Gastrocnemius medialis (tissue), 4 donors: ENCODE results near the gene EXOC1L.

Experiments
- CTCF ChIP-seq, 5 experiments: fragments of 450-650 bp in 3 of 5; fragments of 200-600 bp in 2 of 5; sonication (generic) in 2 of 5; IDR thresholded peaks in 4 of 5; conservative IDR thresholded peaks in 1 of 5; 1 replicate in 4 of 5; 2 replicates in 1 of 5; pipeline ENCODE4 v1.5.1; 2016 to 2019; ENCODE audit warnings: antibody characterized with exemption in 5 of 5, mild to moderate bottlenecking in 3 of 5, moderate library complexity in 3 of 5
- POLR2A ChIP-seq, 2 donors: fragments of 450-650 bp; IDR thresholded peaks; one replicate each; pipeline ENCODE4 v1.6.1; 2017; ENCODE audit warnings: antibody characterized with exemption in 2 of 2, mild to moderate bottlenecking in 2 of 2, moderate library complexity in 2 of 2

DNA sequence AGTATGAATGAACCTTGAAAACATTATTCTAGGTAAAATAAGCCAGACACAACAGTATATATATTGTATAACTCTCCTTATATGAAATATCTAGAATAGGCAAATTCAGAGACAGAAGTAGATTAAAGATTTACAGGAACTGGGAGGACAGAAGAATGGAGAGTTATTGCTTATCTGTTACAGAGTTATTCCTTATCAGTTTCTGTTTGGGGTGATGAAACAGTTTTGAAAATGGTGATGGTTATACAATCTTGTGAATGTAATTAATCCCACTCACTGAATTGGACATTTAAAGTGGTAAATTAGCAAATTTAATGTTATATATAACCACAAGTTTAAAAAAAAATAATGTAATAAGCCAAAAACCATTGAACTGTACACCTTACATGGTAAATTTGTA, 19.4 kb downstream of the EXOC1L start:
- no peak for TF ChIP-seq CTCF (IDR thresholded peaks at IDR 0.05 in 4 of 5, conservative IDR thresholded peaks at IDR 0.05 in 1 of 5)
- TF ChIP-seq POLR2A (IDR thresholded peaks at IDR 0.05), result no peak
